ENCODE results near the gene CYP4F8. TPM values are rescaled to one million over a fixed set of nuclear protein-coding genes. Genes with fewer than 3 reads are reported as not detected.

Gene CYP4F8
- not detected in 2 replicates for total RNA-seq

GRCh38 chr19:15614507-15615379, at the start of gene CYP4F8:
Gene CYP4F8, plus strand, starts transcription at chr19:15615218. Its CDS starts 399 bp downstream, at chr19:15615617.

DNA sequence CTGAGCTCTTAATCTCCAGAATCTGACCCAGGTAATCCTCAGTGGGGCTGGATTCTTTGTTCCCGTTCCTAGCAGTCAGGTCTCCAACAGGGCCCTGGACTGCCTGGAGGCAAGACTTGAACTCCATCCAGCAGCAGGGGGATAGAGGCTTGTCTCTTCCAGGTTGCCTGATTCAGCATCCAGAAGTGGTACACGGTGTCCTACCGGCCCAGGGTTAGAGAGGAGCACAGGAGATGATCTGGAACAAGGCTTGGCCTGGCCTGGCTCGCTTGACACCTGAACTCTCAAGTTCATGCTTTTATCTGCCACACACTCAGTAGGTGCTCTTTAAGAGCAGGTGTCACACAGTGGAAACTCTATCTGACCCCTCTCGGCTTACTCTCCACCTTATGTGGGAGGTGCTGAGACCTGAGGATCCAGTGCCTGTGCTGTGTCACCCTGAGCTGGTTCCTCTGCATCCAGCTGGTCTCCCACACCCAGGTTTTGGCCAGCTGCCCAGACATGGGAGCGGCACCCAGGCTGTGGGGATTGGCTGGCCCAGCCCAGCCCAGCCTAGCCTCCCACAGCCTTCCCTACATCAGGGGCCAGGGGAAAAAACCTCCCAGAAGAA, 25.4 kb downstream of the CYP4F8 start, which contains the start of gene CYP4F3:
CYP4F3 (plus strand) TSS at position 604 of the 610 bp plus-strand sequence. CDS start 519 bp downstream, outside the sequence.

DNA sequence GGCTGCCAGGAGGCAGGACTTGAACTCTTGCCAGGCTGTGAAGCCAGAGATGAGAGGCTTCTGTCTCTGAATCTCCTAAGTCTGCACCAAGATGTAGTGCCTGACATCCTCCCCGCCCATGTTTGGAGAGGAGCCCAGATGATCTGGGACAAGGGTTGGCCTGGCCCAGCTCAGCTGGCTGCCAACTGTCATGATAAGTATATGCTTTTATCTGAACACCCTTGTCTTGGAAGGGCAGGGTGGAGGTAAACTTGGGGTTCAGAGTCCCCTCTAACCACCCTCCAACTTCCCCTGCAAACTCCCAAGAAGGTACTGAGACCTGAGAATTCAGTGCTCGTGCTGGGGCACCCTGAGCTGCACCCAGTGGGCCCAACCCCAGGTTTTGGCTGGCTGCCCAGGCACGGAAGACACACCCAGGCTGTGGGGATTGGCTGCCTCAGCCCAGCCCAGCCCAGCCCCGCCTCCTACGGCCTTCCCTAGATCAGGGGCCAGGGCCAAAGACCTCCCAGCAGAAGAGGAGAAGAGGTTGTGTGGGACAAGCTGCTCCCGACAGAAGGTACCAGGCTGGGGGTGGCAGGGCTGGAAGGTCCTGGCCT, 57.7 kb downstream of the CYP4F8 start, which contains the start of gene CYP4F12:
CYP4F12 (plus strand) TSS at position 508 of the 596 bp plus-strand sequence. CDS start 443 bp downstream, outside the sequence.

Other genes starting within 250 kb of the CYP4F8 start
- 10.7 and 12.6 TPM in 2 replicates for gene AKAP8, start 235.4 kb upstream of the CYP4F8 start, total RNA-seq
- gene AKAP8L, start 196.2 kb upstream of the CYP4F8 start, total RNA-seq: 47.8 and 68.0 TPM in 2 replicates
- 27.5 and 34.1 TPM in 2 replicates for gene WIZ, start 165.3 kb upstream of the CYP4F8 start, total RNA-seq
- gene RASAL3, start 150.7 kb upstream of the CYP4F8 start, total RNA-seq: 0.16 TPM in 1 of 2 replicates, not detected in the other
- not detected in 2 replicates for gene PGLYRP2, start 135.7 kb upstream of the CYP4F8 start, total RNA-seq
- not detected in 2 replicates for gene CYP4F22, start 106.7 kb upstream of the CYP4F8 start, total RNA-seq
- gene CYP4F3, start 25.7 kb downstream of the CYP4F8 start, total RNA-seq: not detected in 2 replicates
- gene CYP4F12, start 57.9 kb downstream of the CYP4F8 start, total RNA-seq: not detected in 2 replicates
- gene OR10H2, start 112.8 kb downstream of the CYP4F8 start, total RNA-seq: not detected in 2 replicates
- not detected in 2 replicates for gene OR10H3, start 122.8 kb downstream of the CYP4F8 start, total RNA-seq
- gene OR10H5, start 172.4 kb downstream of the CYP4F8 start, total RNA-seq: not detected in 2 replicates
- not detected in 2 replicates for gene OR10H1, start 200.4 kb downstream of the CYP4F8 start, total RNA-seq